Measurements from ENCODE around the gene SPHK2. TPM values are rescaled to one million over a fixed set of nuclear protein-coding genes. Genes with fewer than 3 reads are reported as not detected.

Gene SPHK2
- total RNA-seq, 1 donor = 4.5 TPM

DNA sequence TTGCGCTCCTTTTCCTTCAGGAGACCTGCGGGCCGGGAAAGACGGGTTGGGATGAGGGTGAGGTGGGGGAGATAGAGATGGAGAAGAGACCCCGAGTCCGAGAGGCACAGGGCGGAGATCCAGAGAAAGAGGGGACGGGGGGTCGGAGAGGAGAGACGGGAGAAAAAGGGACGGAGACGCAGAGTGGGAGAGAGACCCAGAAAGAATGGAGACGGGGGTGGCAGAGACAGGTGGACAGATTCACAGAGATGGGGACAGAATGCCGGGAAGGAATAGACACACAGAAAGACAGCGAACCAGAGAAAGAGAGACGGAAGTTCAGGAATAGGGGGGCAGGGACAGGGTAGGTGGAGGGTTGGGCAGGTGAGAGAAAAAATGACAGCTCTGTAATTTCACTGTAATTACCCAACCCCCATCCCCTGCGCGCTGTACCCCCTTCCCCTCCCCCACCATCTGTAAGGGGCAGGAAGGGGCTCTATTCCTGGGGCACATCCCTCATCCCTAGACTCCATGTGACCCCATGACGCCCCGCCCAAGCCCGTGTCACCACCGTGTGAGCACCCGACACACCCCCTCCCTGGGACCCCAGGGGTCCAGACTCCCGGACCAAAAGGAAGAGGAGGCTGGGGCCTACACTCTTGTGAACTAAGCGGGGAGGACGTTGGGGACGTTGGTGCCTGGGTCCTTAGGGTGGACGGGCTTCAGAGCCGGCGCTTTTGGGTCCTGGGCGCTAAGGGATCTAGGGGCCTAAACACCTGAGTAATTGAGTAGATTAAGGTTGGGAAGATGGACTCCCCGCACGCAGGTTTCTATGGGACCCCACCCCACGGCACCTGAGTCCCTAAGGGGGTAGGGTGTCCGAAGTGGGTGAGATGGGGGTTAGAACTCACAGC lies 16.9 kb downstream of the SPHK2 start:
- Histone ChIP-seq H3K4me1 (ENCODE audit: insufficient read depth, low read length) (peaks cover 59% of the 10 kb centered on the region), H3K4me3 (ENCODE audit: low read length) (peak overlapping the region; percentile 78), H3K27me3 (ENCODE audit: insufficient read depth, low read length) (no peaks in the 10 kb centered on the region), H3K9me3 (ENCODE audit: low read depth, low read length) (no peaks in the 10 kb centered on the region)

- no peaks in the 10 kb centered on the region for H3K9me3 ChIP-seq (ENCODE audit: low read depth, low read length)
- peak within 1 kb of the TSS; percentile 78 for H3K4me3 ChIP-seq (ENCODE audit: low read length)
- H3K4me1 ChIP-seq (ENCODE audit: insufficient read depth, low read length) = peaks cover 51% of the 10 kb centered on the region
- H3K27me3 ChIP-seq (ENCODE audit: insufficient read depth, low read length) = no peaks in the 10 kb centered on the region
Observed at GRCh38 chr19:48636859-48637448, 17.6 kb downstream of the SPHK2 start, which contains the start of gene DBP. Gene DBP, minus strand, starts transcription at chr19:48637379. Its CDS starts 385 bp downstream, at chr19:48636994.

DNA sequence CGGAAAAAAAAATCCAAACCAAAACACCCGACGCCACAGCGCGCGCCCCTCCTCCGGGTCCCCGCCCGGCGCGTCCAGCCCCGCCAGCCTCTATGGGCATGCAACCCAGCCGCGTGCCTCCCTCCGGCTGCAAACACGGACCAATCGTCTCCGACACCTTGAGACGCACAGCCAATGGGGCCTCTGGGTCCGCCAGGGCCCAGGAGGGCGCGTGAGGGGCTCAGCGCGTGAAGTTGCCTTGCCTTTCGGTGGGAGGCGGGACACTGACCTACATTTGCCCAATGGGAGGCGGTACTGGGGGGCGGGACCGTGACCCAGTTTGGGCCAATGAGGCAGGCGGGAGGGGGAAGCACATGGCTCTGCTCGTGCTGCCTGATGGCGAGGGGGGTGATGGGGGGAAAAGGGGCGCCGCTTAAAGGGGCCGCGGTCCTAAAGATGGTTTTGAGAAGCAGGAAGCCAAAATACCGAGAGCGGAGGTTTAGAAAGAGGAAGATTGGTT lies 18.2 kb downstream of the SPHK2 start:
- H3K9me3 ChIP-seq (ENCODE audit: low read depth, low read length) = no peaks in the 10 kb centered on the region
- peak overlapping the region; percentile 78 for H3K4me3 ChIP-seq (ENCODE audit: low read length)
- no peaks in the 10 kb centered on the region for H3K27me3 ChIP-seq (ENCODE audit: insufficient read depth, low read length)
- H3K4me1 ChIP-seq (ENCODE audit: insufficient read depth, low read length) = peaks cover 49% of the 10 kb centered on the region

- peaks cover 42% of the 10 kb centered on the region for H3K4me1 ChIP-seq (ENCODE audit: insufficient read depth, low read length)
- H3K4me3 ChIP-seq (ENCODE audit: low read length) = peak overlapping the region; percentile 78
Observed at GRCh38 chr19:48637948-48638830, 18.9 kb downstream of the SPHK2 start.

DNA sequence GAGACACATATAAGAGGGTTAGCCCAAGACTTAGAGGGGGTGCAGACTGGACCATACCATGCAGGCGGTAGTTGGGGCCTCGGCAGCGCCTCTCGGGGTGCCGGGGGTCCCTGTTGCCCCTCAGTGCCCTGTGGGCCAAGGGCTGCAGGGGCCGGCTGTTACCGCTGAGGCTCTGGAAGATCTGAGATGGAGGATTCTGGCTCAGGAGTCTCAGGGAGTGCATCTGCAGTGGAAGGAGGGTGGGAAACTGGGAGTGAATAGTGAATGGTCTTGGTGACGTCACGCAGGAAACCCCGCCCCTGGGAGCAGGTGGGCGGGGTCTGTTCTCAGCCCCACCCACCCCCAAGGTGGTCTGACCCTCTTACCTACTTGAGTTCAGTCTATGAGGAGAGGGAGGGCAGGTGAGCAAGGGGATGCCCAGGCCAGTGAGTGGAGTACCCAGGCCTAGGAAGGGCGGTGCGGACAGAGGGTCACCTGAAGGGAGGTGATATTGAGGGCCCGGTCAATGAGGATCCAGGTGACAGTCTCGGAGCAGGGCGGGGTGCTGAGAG lies 19.6 kb downstream of the SPHK2 start:
- no peaks in the 10 kb centered on the region for H3K27me3 ChIP-seq (ENCODE audit: insufficient read depth, low read length)
- H3K9me3 ChIP-seq (ENCODE audit: low read depth, low read length) = no peaks in the 10 kb centered on the region
- H3K4me1 ChIP-seq (ENCODE audit: insufficient read depth, low read length) = peaks cover 35% of the 10 kb centered on the region
- H3K4me3 ChIP-seq (ENCODE audit: low read length) = peak overlapping the region; percentile 78

More at GRCh38 chr19:48637948-48638830, 18.9 kb downstream of the SPHK2 start:
- H3K9me3 ChIP-seq (ENCODE audit: low read depth, low read length) = no peaks in the 10 kb centered on the region
- no peaks in the 10 kb centered on the region for H3K27me3 ChIP-seq (ENCODE audit: insufficient read depth, low read length)

DNA sequence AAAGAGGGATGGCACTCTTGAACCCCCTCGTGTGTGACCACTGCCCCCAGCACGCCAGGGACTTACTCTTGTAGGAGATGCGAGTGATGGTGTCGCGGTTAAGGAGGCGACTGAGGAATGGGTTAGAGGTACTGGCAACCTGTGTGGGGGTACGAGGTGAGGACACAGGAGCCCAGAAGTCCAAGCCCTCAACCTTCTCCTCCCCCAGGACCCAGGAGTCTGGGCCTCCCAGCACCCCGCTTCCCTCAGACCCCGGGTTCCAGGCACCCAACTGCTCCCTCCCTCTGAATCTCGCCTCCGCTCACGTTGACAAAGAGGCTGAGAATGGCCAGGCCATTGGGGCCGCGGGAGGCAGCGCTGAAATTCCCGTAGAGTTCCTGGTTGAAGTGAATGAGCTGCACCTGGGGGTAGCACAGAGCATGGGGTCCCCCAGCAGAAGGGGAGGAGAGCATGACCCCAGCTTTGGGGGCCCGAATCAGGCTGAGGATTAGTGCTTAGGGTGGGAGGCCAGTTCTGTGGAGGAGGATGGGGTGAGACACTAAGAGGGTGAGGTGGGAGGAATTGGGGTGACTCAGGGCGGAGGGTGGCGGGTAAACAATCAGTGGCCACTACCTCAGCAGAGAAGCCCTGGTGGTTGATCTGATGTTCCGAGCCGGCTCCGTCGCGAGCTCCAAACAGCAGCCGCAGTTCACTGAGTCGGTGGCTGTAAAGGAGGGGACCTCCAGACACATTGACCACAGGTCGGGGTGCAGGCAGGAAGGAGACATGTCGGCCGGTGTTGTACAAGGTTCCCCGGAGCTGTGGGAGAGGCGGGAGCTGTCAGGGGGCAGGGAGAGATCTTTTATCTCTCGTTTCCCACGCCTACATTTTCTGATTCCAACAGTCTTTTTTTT lies 20.4 kb downstream of the SPHK2 start:
- peaks cover 33% of the 10 kb centered on the region for H3K4me1 ChIP-seq (ENCODE audit: insufficient read depth, low read length)
- H3K9me3 ChIP-seq (ENCODE audit: low read depth, low read length) = no peaks in the 10 kb centered on the region
- no peaks in the 10 kb centered on the region for H3K27me3 ChIP-seq (ENCODE audit: insufficient read depth, low read length)
- no peak overlapping the region for H3K4me3 ChIP-seq (ENCODE audit: low read length)

DNA sequence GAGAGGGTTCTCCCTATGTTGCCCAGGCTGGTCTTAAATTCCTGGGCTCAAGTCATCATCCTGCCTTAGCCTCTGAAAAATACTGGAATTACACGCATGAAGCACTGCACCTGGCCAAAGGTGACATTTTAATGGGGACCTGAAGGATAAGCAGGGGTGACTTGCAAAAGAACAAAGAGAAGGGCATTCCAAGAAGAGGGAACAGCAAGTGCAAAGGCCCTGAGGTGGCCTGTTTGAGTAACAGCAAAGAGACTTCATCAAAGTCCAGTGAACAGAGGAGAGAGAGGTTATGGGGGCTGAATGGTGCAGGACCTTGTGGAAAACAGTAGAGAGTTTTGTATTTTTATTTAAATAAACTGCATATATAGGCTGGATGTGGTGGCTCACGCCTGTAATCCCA lies 22.5 kb downstream of the SPHK2 start:
- no peak overlapping the region for H3K4me3 ChIP-seq (ENCODE audit: low read length)
- H3K27me3 ChIP-seq (ENCODE audit: insufficient read depth, low read length) = no peaks in the 10 kb centered on the region
- H3K4me1 ChIP-seq (ENCODE audit: insufficient read depth, low read length) = peaks cover 41% of the 10 kb centered on the region
- no peaks in the 10 kb centered on the region for H3K9me3 ChIP-seq (ENCODE audit: low read depth, low read length)

DNA sequence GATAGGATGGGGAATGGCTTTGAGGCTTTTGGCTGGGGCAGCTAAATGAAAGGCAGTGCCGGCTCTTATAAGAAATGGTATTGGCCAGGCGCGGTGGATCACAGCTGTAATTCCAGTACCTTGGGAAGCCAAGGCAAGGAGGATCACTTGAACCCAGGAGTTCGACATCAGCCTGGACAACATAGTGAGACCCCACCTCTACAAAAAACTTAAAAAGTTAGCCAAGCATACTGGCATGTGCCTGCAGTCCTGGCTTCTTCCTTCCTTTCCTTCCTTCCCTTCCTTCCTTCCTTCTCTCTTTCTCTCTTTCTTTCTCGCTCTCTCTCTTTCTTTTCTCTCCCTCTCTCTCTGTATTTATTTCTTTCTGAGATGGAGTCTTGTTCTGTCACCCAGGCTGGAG lies 23.6 kb downstream of the SPHK2 start:
- H3K4me1 ChIP-seq (ENCODE audit: insufficient read depth, low read length) = peaks cover 41% of the 10 kb centered on the region
- no peak overlapping the region for H3K4me3 ChIP-seq (ENCODE audit: low read length)
- no peaks in the 10 kb centered on the region for H3K9me3 ChIP-seq (ENCODE audit: low read depth, low read length)
- no peaks in the 10 kb centered on the region for H3K27me3 ChIP-seq (ENCODE audit: insufficient read depth, low read length)

GRCh38 chr19:48644355-48644754 lies 25.0 kb downstream of the SPHK2 start:
- peaks cover 40% of the 10 kb centered on the region for H3K4me1 ChIP-seq (ENCODE audit: insufficient read depth, low read length)
- no peak overlapping the region for H3K4me3 ChIP-seq (ENCODE audit: low read length)
- no peaks in the 10 kb centered on the region for H3K9me3 ChIP-seq (ENCODE audit: low read depth, low read length)
- no peaks in the 10 kb centered on the region for H3K27me3 ChIP-seq (ENCODE audit: insufficient read depth, low read length)

DNA sequence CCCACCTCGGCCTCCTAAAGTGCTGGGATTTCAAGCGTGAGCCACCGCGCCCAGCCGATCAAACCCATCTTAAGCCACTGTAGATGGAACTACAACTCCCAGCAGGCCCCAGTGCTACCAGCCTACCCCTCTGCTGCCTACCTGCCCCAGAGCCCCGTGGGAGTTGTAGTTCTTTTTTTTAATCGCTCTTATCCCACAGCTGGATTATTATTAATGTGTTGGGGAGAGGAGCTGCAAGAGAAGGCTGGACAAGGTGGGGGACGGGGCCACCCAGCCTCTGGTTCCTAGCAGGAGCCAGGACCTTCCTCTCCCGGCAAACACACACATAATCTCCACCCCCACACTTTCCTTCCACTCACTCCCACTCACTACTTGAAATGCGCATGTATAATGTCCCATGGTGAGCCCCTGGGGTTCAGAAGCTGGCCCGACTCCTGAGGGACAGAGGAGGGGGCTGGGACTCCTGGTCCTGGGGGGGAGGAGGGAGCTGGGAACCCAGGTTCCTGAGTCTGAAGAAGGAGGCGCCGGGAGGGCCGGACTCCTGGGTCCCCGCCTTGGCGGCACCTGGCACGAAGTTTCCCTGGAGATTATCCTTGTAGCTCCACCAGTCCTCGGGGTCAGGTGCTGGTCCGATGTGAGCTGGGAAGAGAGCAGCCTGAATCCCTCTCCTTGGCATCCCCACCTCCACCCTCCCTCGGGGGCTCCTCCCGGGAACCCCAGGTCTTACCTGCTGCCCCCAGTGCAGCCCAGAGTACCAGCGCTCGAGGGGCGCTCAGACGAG lies 25.7 kb downstream of the SPHK2 start:
- Histone ChIP-seq H3K27me3 (ENCODE audit: insufficient read depth, low read length) (no peaks in the 10 kb centered on the region), H3K4me3 (ENCODE audit: low read length) (peak overlapping the region; percentile 49), H3K9me3 (ENCODE audit: low read depth, low read length) (no peaks in the 10 kb centered on the region), H3K4me1 (ENCODE audit: insufficient read depth, low read length) (peaks cover 42% of the 10 kb centered on the region)

DNA sequence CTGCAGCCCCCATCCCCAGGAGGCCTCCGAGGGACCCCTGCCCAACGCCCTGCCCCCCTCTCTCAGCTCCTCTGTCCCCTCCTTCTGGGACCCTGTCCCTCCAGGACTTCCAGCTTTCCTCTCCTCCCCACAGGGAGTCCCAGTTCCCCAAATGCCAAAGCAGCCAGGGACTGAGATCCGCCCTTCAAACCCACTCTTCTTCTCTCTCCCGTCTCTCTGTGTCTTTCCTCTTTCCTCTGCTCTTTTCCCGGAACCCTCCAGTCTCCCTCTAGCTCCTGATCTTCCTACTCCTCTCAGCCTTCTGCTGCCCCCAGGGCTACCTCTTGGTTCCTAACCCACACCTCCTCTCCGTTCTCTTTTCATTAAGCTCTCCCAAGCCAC lies 26.3 kb downstream of the SPHK2 start:
- Histone ChIP-seq H3K4me3 (ENCODE audit: low read length) (peak overlapping the region; percentile 49), H3K4me1 (ENCODE audit: insufficient read depth, low read length) (peaks cover 42% of the 10 kb centered on the region), H3K9me3 (ENCODE audit: low read depth, low read length) (no peaks in the 10 kb centered on the region), H3K27me3 (ENCODE audit: insufficient read depth, low read length) (no peaks in the 10 kb centered on the region)

- H3K9me3 ChIP-seq (ENCODE audit: low read depth, low read length) = no peaks in the 10 kb centered on the region
- no peaks in the 10 kb centered on the region for H3K27me3 ChIP-seq (ENCODE audit: insufficient read depth, low read length)
- H3K4me1 ChIP-seq (ENCODE audit: insufficient read depth, low read length) = peaks cover 42% of the 10 kb centered on the region
- H3K4me3 ChIP-seq (ENCODE audit: low read length) = peak within 1 kb of the TSS; percentile 49
Observed at GRCh38 chr19:48646001-48646721, 26.9 kb downstream of the SPHK2 start, which contains the start of gene CA11. Gene CA11, minus strand, starts transcription at chr19:48646187. Its CDS starts 555 bp downstream, at chr19:48645632.
